ENCODE measurements around the gene MIA. TPM values are rescaled to one million over a fixed set of nuclear protein-coding genes. Genes with fewer than 3 reads are reported as not detected.
"Not testable (repeated sequence)": the region's sequence is repeated elsewhere in the genome, so short reads cannot be mapped to it uniquely, and the experiment has no call there.

The MIA gene
- total RNA-seq, 2 donors from 2014 or later = 3.5 TPM; not detected in 1

GRCh38 chr19:40762754-40763470 is 12.4 kb upstream of the MIA start:
- Histone ChIP-seq H3K27me3 (no peaks in the 10 kb centered on the region), H3K27ac (no peak overlapping the region), H3K9me3 (no peaks in the 10 kb centered on the region), H3K4me3 (no peak overlapping the region), H3K36me3 (peaks cover 83% of the 10 kb centered on the region), H3K4me1 (no peaks in the 10 kb centered on the region)
- TF ChIP-seq CTCF (IDR thresholded peaks at IDR 0.05) = no peak
- DNase-seq (ENCODE audit: low spot score) = no peak

- no peak overlapping the region for H3K4me3 ChIP-seq
- TF ChIP-seq CTCF (IDR thresholded peaks at IDR 0.05) = no peak
- no peaks in the 10 kb centered on the region for H3K4me1 ChIP-seq
- DNase-seq (ENCODE audit: low spot score) = no peak
- H3K27me3 ChIP-seq = no peaks in the 10 kb centered on the region
- H3K9me3 ChIP-seq = no peaks in the 10 kb centered on the region
- peaks cover 77% of the 10 kb centered on the region for H3K36me3 ChIP-seq
- no peak overlapping the region for H3K27ac ChIP-seq
Measured at GRCh38 chr19:40763526-40763925, 11.8 kb upstream of the MIA start.

GRCh38 chr19:40763963-40764362 is 11.4 kb upstream of the MIA start:
- no peaks in the 10 kb centered on the region for H3K4me1 ChIP-seq
- DNase-seq (ENCODE audit: low spot score) = no peak
- H3K27ac ChIP-seq = no peak overlapping the region
- H3K36me3 ChIP-seq = peaks cover 72% of the 10 kb centered on the region
- no peak overlapping the region for H3K4me3 ChIP-seq
- no peak for TF ChIP-seq CTCF (IDR thresholded peaks at IDR 0.05)
- no peaks in the 10 kb centered on the region for H3K9me3 ChIP-seq
- no peaks in the 10 kb centered on the region for H3K27me3 ChIP-seq

- not testable (repeated sequence) for H3K27ac ChIP-seq
Measured at GRCh38 chr19:40766385-40766784, 8.9 kb upstream of the MIA start.

GRCh38 chr19:40768869-40769268 is 6.5 kb upstream of the MIA start:
- no peaks in the 10 kb centered on the region for H3K9me3 ChIP-seq
- TF ChIP-seq CTCF (IDR thresholded peaks at IDR 0.05) = no peak
- no peak for DNase-seq (ENCODE audit: low spot score)
- peaks cover 26% of the 10 kb centered on the region for H3K36me3 ChIP-seq
- H3K4me1 ChIP-seq = no peaks in the 10 kb centered on the region
- H3K27me3 ChIP-seq = no peaks in the 10 kb centered on the region
- no peak overlapping the region for H3K4me3 ChIP-seq
- H3K27ac ChIP-seq = no peak overlapping the region

More at GRCh38 chr19:40766385-40766784, 8.9 kb upstream of the MIA start:
- not testable (repeated sequence) for DNase-seq (ENCODE audit: low spot score); H3K27me3 ChIP-seq; H3K9me3 ChIP-seq; H3K4me3 ChIP-seq; H3K4me1 ChIP-seq
- peaks cover 51% of the 10 kb centered on the region for H3K36me3 ChIP-seq

- H3K9me3 ChIP-seq; H3K4me3 ChIP-seq; DNase-seq (ENCODE audit: low spot score); H3K36me3 ChIP-seq; H3K4me1 ChIP-seq; H3K27me3 ChIP-seq; H3K27ac ChIP-seq: not testable (repeated sequence)
Measured at GRCh38 chr19:40771101-40771862, 4.0 kb upstream of the MIA start.
